ENCODE data around the gene LRRC28. TPM values are rescaled to one million over a fixed set of nuclear protein-coding genes. Genes with fewer than 3 reads are reported as not detected.

The LRRC28 gene
- total RNA-seq, 1 experiment from 2014 or later: 26.7 TPM

- DNase-seq (ENCODE audit: low read depth): peak; percentile 75
Measured at GRCh38 chr15:99305761-99306505, 54.7 kb downstream of the LRRC28 start.

- DNase-seq (ENCODE audit: low read depth): no peak
Measured at GRCh38 chr15:99306694-99307338, 55.5 kb downstream of the LRRC28 start.

GRCh38 chr15:99307735-99308134, 56.5 kb downstream of the LRRC28 start:
- no peak for DNase-seq (ENCODE audit: low read depth)

- DNase-seq (ENCODE audit: low read depth): no peak
Measured at GRCh38 chr15:99310745-99311144, 59.5 kb downstream of the LRRC28 start.

- no peak for DNase-seq (ENCODE audit: low read depth)
Measured at GRCh38 chr15:99312228-99312627, 60.9 kb downstream of the LRRC28 start.

- DNase-seq (ENCODE audit: low read depth): no peak
Measured at GRCh38 chr15:99312794-99313193, 61.5 kb downstream of the LRRC28 start.

GRCh38 chr15:99315636-99316035, 64.4 kb downstream of the LRRC28 start:
- peak; percentile 36 for DNase-seq (ENCODE audit: low read depth)

- DNase-seq (ENCODE audit: low read depth): no peak
Measured at GRCh38 chr15:99320374-99321215, 69.3 kb downstream of the LRRC28 start.

GRCh38 chr15:99321468-99321867, 70.2 kb downstream of the LRRC28 start:
- no peak for DNase-seq (ENCODE audit: low read depth)

- no peak for DNase-seq (ENCODE audit: low read depth)
Measured at GRCh38 chr15:99322643-99323405, 71.5 kb downstream of the LRRC28 start.

- DNase-seq (ENCODE audit: low read depth): peak; percentile 89
Measured at GRCh38 chr15:99324082-99324620, 72.9 kb downstream of the LRRC28 start.

GRCh38 chr15:99324700-99325099, 73.4 kb downstream of the LRRC28 start:
- no peak for DNase-seq (ENCODE audit: low read depth)

GRCh38 chr15:99326235-99326634, 75.0 kb downstream of the LRRC28 start:
- no peak for DNase-seq (ENCODE audit: low read depth)

- no peak for DNase-seq (ENCODE audit: low read depth)
Measured at GRCh38 chr15:99328106-99329072, 77.1 kb downstream of the LRRC28 start.

GRCh38 chr15:99331381-99331780, 80.1 kb downstream of the LRRC28 start:
- DNase-seq (ENCODE audit: low read depth): no peak

- no peak for DNase-seq (ENCODE audit: low read depth)
Measured at GRCh38 chr15:99333413-99333812, 82.1 kb downstream of the LRRC28 start.

GRCh38 chr15:99333981-99334380, 82.7 kb downstream of the LRRC28 start:
- no peak for DNase-seq (ENCODE audit: low read depth)

GRCh38 chr15:99335508-99335907, 84.2 kb downstream of the LRRC28 start:
- no peak for DNase-seq (ENCODE audit: low read depth)

GRCh38 chr15:99336794-99337193, 85.5 kb downstream of the LRRC28 start:
- DNase-seq (ENCODE audit: low read depth): no peak

GRCh38 chr15:99340347-99340746, 89.1 kb downstream of the LRRC28 start:
- no peak for DNase-seq (ENCODE audit: low read depth)
